ENCODE measurements around the gene CAPN11. TPM values are rescaled to one million over a fixed set of nuclear protein-coding genes. Genes with fewer than 3 reads are reported as not detected.

CAPN11 gene
- total and polyA plus RNA-seq, 9 of the 15 experiments (the other 6 are each of a cell fraction or from before 2014, with no cell fraction given), result 0.03 to 0.61 (median 0.17) TPM; not detected in 1

DNA sequence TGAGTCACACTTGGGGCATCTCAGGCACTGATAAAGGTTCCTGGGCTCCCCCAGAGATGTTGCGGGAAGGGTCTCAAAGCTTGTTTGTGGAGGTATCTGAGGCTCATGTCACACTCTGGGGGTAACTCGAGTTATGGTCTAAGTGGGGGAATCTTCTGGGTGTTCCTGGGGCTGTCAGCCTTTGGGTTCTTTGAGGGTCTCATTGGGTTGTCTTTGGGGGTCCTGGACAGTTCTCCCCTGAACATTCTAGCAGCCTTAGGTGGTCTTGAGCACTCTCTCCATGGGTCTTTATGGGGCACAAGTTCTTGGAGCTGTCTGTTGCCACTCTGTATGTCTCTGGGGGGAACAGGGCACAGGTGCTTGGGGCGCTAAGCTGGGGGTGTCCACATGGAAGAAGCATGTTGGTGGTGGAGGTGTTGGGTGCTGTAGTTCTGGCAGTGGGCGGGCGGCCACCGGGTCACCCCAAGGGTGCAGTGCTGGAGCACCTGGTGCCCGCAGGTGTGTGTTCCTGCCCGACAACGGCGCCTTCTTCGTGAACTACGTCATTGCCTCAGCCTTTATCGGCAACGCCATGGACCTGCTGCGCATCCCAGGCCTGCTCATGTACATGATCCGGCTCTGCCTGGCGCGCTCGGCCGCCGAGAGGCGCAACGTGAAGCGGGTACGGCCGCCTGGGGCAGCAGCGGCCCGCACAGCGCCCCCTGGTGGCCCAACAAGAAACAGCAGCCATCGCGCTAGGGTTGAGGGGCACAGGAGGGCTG is 7.1 kb upstream of the CAPN11 start (continued):
- TF ChIP-seq, protein P1, sequence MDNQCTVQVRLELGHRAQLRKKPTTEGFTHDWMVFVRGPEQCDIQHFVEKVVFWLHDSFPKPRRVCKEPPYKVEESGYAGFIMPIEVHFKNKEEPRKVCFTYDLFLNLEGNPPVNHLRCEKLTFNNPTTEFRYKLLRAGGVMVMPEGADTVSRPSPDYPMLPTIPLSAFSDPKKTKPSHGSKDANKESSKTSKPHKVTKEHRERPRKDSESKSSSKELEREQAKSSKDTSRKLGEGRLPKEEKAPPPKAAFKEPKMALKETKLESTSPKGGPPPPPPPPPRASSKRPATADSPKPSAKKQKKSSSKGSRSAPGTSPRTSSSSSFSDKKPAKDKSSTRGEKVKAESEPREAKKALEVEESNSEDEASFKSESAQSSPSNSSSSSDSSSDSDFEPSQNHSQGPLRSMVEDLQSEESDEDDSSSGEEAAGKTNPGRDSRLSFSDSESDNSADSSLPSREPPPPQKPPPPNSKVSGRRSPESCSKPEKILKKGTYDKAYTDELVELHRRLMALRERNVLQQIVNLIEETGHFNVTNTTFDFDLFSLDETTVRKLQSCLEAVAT (IDR thresholded peaks at IDR 0.05), result peak in 1 of 2 experiments; percentile 92; a peak in 2 of 4 replicates
- TF ChIP-seq GABPA (tag; conservative IDR thresholded peaks at IDR 0.05; ENCODE audit: low read depth), result no peak
- peak; percentile 28; the same call in 1 of the 2 replicates for TF ChIP-seq RUNX1 (IDR thresholded peaks at IDR 0.05; ENCODE audit: low read depth)
- peak; percentile 59; the same call in 1 of the 2 replicates for TF ChIP-seq KAT7 (CRISPR knock-in tag; IDR thresholded peaks at IDR 0.05; ENCODE audit: borderline replicate concordance)
- TF ChIP-seq, protein P2, sequence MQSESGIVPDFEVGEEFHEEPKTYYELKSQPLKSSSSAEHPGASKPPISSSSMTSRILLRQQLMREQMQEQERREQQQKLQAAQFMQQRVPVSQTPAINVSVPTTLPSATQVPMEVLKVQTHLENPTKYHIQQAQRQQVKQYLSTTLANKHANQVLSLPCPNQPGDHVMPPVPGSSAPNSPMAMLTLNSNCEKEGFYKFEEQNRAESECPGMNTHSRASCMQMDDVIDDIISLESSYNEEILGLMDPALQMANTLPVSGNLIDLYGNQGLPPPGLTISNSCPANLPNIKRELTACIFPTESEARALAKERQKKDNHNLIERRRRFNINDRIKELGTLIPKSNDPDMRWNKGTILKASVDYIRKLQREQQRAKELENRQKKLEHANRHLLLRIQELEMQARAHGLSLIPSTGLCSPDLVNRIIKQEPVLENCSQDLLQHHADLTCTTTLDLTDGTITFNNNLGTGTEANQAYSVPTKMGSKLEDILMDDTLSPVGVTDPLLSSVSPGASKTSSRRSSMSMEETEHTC (IDR thresholded peaks at IDR 0.05), result no peak
- peak in 1 of 2 experiments; percentile 11; a peak in 1 of 4 replicates for TF ChIP-seq TRIM24 (IDR thresholded peaks at IDR 0.05)
- TF ChIP-seq ZFP36 (IDR thresholded peaks at IDR 0.05; ENCODE audit: low read depth, low read length, partially characterized antibody), result peak; percentile 58
- peak; percentile 49 for TF ChIP-seq HCFC1 (IDR thresholded peaks at IDR 0.05; ENCODE audit: low read depth, low read length)
- TF ChIP-seq HLTF (IDR thresholded peaks at IDR 0.05), result 0 out of 2 replicates have a peak, but pooled peaks have one; percentile 63
- TF ChIP-seq MXI1 (IDR thresholded peaks at IDR 0.05; ENCODE audit: low read depth, low read length), result 0 out of 2 replicates have a peak, but pooled peaks have one; percentile 31
- TF ChIP-seq ZNF24 (IDR thresholded peaks at IDR 0.05), result peak; percentile 51; the same call in 1 of the 2 replicates
- TF ChIP-seq, protein P3, sequence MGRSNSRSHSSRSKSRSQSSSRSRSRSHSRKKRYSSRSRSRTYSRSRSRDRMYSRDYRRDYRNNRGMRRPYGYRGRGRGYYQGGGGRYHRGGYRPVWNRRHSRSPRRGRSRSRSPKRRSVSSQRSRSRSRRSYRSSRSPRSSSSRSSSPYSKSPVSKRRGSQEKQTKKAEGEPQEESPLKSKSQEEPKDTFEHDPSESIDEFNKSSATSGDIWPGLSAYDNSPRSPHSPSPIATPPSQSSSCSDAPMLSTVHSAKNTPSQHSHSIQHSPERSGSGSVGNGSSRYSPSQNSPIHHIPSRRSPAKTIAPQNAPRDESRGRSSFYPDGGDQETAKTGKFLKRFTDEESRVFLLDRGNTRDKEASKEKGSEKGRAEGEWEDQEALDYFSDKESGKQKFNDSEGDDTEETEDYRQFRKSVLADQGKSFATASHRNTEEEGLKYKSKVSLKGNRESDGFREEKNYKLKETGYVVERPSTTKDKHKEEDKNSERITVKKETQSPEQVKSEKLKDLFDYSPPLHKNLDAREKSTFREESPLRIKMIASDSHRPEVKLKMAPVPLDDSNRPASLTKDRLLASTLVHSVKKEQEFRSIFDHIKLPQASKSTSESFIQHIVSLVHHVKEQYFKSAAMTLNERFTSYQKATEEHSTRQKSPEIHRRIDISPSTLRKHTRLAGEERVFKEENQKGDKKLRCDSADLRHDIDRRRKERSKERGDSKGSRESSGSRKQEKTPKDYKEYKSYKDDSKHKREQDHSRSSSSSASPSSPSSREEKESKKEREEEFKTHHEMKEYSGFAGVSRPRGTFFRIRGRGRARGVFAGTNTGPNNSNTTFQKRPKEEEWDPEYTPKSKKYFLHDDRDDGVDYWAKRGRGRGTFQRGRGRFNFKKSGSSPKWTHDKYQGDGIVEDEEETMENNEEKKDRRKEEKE (IDR thresholded peaks at IDR 0.05; ENCODE audit: borderline replicate concordance in 1 of 2, control insufficient read depth in 1 of 2, low read depth in 2 of 2, low read length in 1 of 2), result peak in 1 of 2 experiments; percentile 53; a peak in 1 of 4 replicates
- TF ChIP-seq ZBED1 (IDR thresholded peaks at IDR 0.05), result no peak
- TF ChIP-seq YY1 (IDR thresholded peaks at IDR 0.05; ENCODE audit: borderline replicate concordance in 1 of 3, control insufficient read depth in 1 of 3, extremely low read depth in 1 of 3, insufficient read depth in 3 of 3, insufficient read length in 1 of 3, insufficient replicate concordance in 2 of 3, low read depth in 1 of 3, low read length in 2 of 3), result peak in 2 of 3 experiments; percentile 75 to 76
- TF ChIP-seq RB1 (IDR thresholded peaks at IDR 0.05; ENCODE audit: low read depth), result peak; percentile 97
- peak; percentile 83 for TF ChIP-seq HNRNPLL (IDR thresholded peaks at IDR 0.05; ENCODE audit: low read depth, low read length, poor library complexity, severe bottlenecking)
- TF ChIP-seq, protein P4, sequence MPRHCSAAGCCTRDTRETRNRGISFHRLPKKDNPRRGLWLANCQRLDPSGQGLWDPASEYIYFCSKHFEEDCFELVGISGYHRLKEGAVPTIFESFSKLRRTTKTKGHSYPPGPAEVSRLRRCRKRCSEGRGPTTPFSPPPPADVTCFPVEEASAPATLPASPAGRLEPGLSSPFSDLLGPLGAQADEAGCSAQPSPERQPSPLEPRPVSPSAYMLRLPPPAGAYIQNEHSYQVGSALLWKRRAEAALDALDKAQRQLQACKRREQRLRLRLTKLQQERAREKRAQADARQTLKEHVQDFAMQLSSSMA (CRISPR knock-in tag; IDR thresholded peaks at IDR 0.05), result peak; percentile 34; the same call in 1 of the 2 replicates
- TF ChIP-seq MED1 (CRISPR knock-in tag; IDR thresholded peaks at IDR 0.05; ENCODE audit: borderline replicate concordance), result no peak
- TF ChIP-seq L3MBTL2 (IDR thresholded peaks at IDR 0.05), result 0 out of 2 replicates have a peak, but pooled peaks have one; percentile 46
- TF ChIP-seq, protein P5, sequence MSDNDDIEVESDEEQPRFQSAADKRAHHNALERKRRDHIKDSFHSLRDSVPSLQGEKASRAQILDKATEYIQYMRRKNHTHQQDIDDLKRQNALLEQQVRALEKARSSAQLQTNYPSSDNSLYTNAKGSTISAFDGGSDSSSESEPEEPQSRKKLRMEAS (CRISPR knock-in tag; IDR thresholded peaks at IDR 0.05), result peak; percentile 79

Data from K562 (cell line).